ENCODE data around the gene MTX2. TPM values are rescaled to one million over a fixed set of nuclear protein-coding genes. Genes with fewer than 3 reads are reported as not detected.
"Not testable (repeated sequence)": the region's sequence is repeated elsewhere in the genome, so short reads cannot be mapped to it uniquely, and the experiment has no call there.

MTX2 gene
- total RNA-seq, 4 donors from 2014 or later, result 28.1 to 32.1 (median 31.3) TPM

DNA sequence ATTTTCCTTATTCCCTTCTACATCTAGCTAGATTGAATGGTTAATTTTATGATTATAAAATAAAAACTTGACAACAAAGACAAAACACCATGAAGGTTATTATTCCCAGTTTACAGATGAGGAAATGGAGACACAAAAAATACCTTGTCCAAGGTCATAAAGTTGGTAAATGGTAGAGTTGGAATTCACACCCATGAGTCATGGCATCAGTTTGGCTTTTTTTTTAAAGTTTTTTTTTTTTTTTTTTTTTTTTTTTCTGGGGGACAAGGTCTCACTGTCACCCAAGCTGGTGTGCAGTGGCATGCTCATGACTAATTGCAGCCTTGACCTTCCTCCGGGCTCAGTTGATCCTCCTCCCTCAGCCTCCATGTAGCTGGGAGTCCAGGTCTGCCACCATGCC, 70.0 kb downstream of the MTX2 start:
- Histone ChIP-seq H3K27ac (no peak overlapping the region), H3K27me3 (no peaks in the 10 kb centered on the region), H3K9me3 (no peaks in the 10 kb centered on the region), H3K36me3 (no peaks in the 10 kb centered on the region), H3K4me3 (no peak overlapping the region), H3K4me1 (no peaks in the 10 kb centered on the region)
- no peak for DNase-seq
- intact Hi-C loops (cut with DNase I; ENCODE audit: low total_unique reads), result no loop called here
- no peak for TF ChIP-seq POLR2A (IDR thresholded peaks at IDR 0.05)
- TF ChIP-seq, protein P1, sequence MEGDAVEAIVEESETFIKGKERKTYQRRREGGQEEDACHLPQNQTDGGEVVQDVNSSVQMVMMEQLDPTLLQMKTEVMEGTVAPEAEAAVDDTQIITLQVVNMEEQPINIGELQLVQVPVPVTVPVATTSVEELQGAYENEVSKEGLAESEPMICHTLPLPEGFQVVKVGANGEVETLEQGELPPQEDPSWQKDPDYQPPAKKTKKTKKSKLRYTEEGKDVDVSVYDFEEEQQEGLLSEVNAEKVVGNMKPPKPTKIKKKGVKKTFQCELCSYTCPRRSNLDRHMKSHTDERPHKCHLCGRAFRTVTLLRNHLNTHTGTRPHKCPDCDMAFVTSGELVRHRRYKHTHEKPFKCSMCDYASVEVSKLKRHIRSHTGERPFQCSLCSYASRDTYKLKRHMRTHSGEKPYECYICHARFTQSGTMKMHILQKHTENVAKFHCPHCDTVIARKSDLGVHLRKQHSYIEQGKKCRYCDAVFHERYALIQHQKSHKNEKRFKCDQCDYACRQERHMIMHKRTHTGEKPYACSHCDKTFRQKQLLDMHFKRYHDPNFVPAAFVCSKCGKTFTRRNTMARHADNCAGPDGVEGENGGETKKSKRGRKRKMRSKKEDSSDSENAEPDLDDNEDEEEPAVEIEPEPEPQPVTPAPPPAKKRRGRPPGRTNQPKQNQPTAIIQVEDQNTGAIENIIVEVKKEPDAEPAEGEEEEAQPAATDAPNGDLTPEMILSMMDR (IDR thresholded peaks at IDR 0.05), result no peak

DNA sequence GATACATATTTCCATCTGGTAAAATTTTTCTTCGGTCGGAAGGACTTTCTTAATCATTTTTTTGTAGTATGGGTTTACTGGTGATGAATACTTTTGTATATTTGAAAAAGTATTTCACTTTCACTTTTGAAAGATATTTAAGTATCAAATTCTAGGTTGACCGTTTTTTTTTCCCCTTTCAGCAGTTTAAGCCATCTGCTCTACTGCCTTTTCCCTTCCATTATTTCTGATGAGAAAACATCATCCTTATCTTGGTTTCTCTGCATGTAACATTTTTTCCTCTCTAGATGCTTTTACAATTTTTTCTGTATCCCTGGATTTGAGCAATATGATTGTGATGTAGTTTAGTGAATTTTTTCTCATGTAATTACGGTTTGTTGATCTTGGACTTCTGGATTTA, 87.0 kb downstream of the MTX2 start:
- Histone ChIP-seq H3K4me1 (no peaks in the 10 kb centered on the region), H3K27ac (no peak overlapping the region), H3K9me3 (no peaks in the 10 kb centered on the region), H3K36me3 (no peaks in the 10 kb centered on the region), H3K4me3 (no peak overlapping the region), H3K27me3 (no peaks in the 10 kb centered on the region)
- intact Hi-C loops (cut with DNase I; ENCODE audit: low total_unique reads), result no loop called here
- no peak for TF ChIP-seq POLR2A (IDR thresholded peaks at IDR 0.05)
- TF ChIP-seq, protein P1 (IDR thresholded peaks at IDR 0.05), result no peak
- no peak for DNase-seq

DNA sequence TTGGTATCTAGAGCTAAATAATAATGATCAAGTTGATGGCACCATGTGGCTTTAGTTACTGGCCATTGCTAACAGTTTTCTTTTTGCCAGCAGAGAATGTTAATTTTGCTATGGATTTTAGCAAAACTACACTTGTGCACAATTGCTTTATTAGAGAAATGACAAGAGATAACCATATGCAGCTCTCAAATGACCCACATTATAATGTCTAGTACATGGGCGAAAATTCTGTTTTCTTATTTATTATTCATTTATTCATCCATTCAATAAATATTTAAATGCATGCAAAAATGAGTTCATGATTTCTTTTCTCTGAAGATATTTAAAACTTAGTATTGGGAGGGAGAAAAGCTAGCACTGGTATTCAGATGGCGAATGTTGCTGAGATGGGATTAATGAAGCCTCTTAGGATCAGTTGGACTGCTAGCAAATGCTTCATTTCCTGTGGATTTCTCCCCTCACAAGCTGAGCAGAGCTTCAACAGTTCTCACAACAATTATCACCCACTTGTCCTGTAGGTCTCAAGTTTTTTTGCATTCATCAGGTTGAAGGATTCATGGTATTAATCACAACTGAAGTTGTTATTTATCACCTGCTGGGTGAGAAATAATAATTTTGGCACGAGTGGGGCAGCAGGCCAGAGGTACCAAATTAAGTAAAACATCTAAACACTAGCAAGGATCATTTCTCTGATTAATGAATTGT, 95.2 kb downstream of the MTX2 start:
- Histone ChIP-seq H3K36me3 (no peaks in the 10 kb centered on the region), H3K27me3 (no peaks in the 10 kb centered on the region), H3K9me3 (no peaks in the 10 kb centered on the region), H3K4me3 (no peak overlapping the region), H3K4me1 (no peaks in the 10 kb centered on the region), H3K27ac (no peak overlapping the region)
- DNase-seq, result no peak
- TF ChIP-seq, protein P1 (IDR thresholded peaks at IDR 0.05), result no peak
- TF ChIP-seq POLR2A (IDR thresholded peaks at IDR 0.05), result no peak
- intact Hi-C loops (cut with DNase I; ENCODE audit: low total_unique reads), result no loop called here

DNA sequence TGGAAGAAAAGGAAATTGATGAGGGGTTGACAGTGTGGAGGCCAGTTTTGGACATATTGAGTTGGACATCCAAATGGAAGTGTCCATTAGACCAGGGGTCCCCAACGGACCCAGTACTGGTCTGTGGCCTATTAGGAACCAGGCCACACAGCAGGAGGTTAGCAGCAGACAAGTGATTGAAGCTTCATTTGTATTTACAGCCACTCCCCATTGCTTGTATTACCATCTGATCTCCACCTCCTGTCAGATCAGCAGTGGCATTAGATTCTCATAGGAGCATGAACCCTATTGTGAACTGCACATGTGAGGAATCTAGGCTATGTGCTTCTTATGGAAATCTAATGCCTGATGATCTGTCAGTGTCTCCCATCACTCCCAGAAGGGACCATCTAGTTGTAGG, 99.1 kb downstream of the MTX2 start:
- TF ChIP-seq POLR2A (IDR thresholded peaks at IDR 0.05), result no peak
- Histone ChIP-seq H3K27me3 (no peaks in the 10 kb centered on the region), H3K4me3 (no peak overlapping the region), H3K4me1 (no peaks in the 10 kb centered on the region), H3K27ac (no peak overlapping the region), H3K36me3 (no peaks in the 10 kb centered on the region), H3K9me3 (no peaks in the 10 kb centered on the region)
- no peak for DNase-seq
- intact Hi-C loops (cut with DNase I; ENCODE audit: low total_unique reads), result no loop called here

DNA sequence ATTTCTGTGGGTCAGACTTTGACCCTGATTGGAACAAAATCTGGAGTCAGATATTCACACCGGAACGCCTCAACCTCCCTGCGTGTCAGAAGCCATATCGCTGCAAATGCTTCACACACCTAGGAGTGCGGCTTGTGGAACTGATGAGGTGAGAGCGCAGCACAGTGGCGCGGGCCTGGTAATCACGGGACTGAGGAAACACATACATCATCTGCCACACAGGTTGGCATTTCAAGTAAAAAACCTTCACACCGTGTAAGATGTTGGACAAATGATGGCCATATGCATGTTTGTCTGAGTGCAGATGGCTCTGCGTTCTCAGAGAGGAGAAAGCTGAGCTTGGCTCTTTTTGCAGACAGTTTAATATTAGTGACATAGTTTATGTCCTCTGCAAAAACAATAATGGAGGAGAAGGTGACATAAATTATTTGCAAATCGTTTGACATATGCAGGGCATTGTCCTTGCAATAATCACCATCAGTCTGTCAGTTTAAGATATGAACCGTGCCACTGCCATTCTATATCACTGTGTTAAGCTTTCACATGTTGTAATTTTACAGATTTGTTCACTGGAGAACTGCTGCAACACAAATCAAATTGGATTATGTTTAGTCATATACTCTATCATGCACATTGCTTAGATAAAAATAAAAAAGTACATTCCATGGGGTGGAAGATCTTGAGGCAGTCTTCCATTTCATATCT, 101.4 kb downstream of the MTX2 start:
- no peak for TF ChIP-seq POLR2A (IDR thresholded peaks at IDR 0.05)
- TF ChIP-seq, protein P1 (IDR thresholded peaks at IDR 0.05), result no peak
- Histone ChIP-seq H3K27me3 (no peaks in the 10 kb centered on the region), H3K9me3 (no peaks in the 10 kb centered on the region), H3K4me1 (no peaks in the 10 kb centered on the region), H3K27ac (no peak overlapping the region), H3K36me3 (no peaks in the 10 kb centered on the region), H3K4me3 (no peak overlapping the region)
- intact Hi-C loops (cut with DNase I; ENCODE audit: low total_unique reads), result no loop called here
- no peak for DNase-seq

DNA sequence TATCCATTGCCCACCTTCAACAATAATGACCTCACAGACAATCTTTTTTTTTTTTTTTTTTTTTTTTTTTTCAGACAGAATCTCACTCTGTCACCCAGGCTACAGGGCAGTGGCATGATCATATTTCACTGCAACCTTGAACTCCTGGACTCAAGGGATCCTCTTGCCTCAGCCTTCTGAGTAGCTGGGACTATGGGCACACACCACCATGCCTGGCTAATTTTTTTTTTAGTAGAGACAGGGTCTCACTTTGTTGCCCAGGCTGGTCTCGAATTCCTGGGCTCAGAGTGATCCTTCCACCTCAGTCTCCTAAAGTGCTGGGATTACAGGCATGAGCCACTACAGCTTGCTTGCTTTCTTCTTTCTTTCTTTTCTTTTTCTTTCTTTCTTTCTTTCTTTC, 103.9 kb downstream of the MTX2 start:
- H3K4me3 ChIP-seq; H3K9me3 ChIP-seq; intact Hi-C loops (cut with DNase I; ENCODE audit: low total_unique reads); H3K27ac ChIP-seq; H3K36me3 ChIP-seq; H3K4me1 ChIP-seq; DNase-seq; H3K27me3 ChIP-seq: not testable (repeated sequence)
